ENCODE data around the gene TRAPPC2B.

DNA sequence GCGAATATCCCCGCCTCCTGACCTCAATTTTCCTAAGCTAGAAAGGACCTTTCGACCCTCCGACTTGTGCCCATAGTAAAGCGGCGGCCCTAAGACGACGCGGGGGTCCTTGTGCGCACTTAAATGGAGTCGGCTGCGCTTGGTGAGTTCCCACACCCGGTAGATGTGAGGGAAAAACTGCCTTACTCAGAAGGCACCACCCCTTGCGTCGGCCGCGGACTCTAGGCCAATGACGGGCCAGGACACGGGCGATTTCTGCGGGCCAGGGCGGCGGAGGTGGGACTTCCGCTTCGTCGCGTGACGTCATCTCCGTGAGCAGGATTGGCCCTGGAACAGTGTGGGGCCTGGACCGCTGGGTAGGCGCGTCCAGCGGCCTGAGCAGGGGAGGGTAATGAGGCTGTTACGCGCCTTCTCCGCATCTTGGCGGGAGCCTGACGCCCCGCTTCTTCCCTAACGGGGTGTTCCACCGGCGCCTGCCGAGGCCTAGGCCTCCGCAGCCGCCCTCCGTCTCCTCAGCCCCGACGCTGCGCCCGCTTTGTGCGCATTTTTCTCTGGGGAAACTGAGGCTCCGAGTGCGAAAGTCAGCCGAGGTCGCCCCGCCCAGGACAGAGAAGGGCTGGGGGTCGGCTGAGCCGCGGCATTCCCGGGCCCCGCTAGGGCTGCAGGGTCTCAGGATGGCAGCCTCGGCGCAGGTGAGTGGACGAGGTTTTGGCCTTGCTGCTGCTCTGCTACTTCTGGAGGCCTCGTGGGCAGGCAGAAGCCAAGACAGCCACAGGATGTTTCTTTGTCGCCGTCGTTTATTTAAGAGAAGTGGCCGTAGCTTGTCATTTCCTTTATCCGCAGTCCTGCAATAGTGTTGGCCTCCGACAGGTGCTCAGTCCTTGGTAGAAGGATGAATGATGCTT lies 42.9 kb upstream of the TRAPPC2B start, which contains the start of gene ZNF543:
- TF ChIP-seq, protein P1, sequence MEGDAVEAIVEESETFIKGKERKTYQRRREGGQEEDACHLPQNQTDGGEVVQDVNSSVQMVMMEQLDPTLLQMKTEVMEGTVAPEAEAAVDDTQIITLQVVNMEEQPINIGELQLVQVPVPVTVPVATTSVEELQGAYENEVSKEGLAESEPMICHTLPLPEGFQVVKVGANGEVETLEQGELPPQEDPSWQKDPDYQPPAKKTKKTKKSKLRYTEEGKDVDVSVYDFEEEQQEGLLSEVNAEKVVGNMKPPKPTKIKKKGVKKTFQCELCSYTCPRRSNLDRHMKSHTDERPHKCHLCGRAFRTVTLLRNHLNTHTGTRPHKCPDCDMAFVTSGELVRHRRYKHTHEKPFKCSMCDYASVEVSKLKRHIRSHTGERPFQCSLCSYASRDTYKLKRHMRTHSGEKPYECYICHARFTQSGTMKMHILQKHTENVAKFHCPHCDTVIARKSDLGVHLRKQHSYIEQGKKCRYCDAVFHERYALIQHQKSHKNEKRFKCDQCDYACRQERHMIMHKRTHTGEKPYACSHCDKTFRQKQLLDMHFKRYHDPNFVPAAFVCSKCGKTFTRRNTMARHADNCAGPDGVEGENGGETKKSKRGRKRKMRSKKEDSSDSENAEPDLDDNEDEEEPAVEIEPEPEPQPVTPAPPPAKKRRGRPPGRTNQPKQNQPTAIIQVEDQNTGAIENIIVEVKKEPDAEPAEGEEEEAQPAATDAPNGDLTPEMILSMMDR (IDR thresholded peaks at IDR 0.05): no peak
- no peak for TF ChIP-seq EZH2 (IDR thresholded peaks at IDR 0.05)

Measured in neural progenitor cell (in vitro differentiated cells).